ENCODE data around the gene ST6GALNAC3. TPM values are rescaled to one million over a fixed set of nuclear protein-coding genes. Genes with fewer than 3 reads are reported as not detected.

ST6GALNAC3 gene
- total RNA-seq, 1 donor from 2014 or later = 46.8 TPM

GRCh38 chr1:76508871-76509270, 434.3 kb downstream of the ST6GALNAC3 start:
- Mint-ChIP-seq H3K27me3 (ENCODE audit: unreplicated experiment) (peaks cover 4% of the 10 kb centered on the region), H3K4me1 (ENCODE audit: unreplicated experiment) (peaks cover 17% of the 10 kb centered on the region), H3K9me3 (ENCODE audit: unreplicated experiment) (no peaks in the 10 kb centered on the region), H3K27ac (ENCODE audit: unreplicated experiment) (no peak overlapping the region), H3K36me3 (ENCODE audit: low read depth, unreplicated experiment) (no peaks in the 10 kb centered on the region), H3K4me3 (ENCODE audit: unreplicated experiment) (no peak overlapping the region)
- no peak for TF ChIP-seq CTCF (IDR thresholded peaks at IDR 0.05; ENCODE audit: unreplicated experiment)
- DNase-seq (ENCODE audit: low spot score) = no peak

- Mint-ChIP-seq H3K4me3 (ENCODE audit: unreplicated experiment) (no peak overlapping the region), H3K27ac (ENCODE audit: unreplicated experiment) (peak overlapping the region; percentile 20), H3K27me3 (ENCODE audit: unreplicated experiment) (peaks cover 3% of the 10 kb centered on the region), H3K9me3 (ENCODE audit: unreplicated experiment) (no peaks in the 10 kb centered on the region), H3K4me1 (ENCODE audit: unreplicated experiment) (peaks cover 14% of the 10 kb centered on the region), H3K36me3 (ENCODE audit: low read depth, unreplicated experiment) (no peaks in the 10 kb centered on the region)
- no peak for DNase-seq (ENCODE audit: low spot score)
- TF ChIP-seq CTCF (IDR thresholded peaks at IDR 0.05; ENCODE audit: unreplicated experiment) = no peak
Observed at GRCh38 chr1:76510672-76511557, 436.4 kb downstream of the ST6GALNAC3 start.

GRCh38 chr1:76511558-76512179, 437.1 kb downstream of the ST6GALNAC3 start:
- DNase-seq (ENCODE audit: low spot score) = no peak
- Mint-ChIP-seq H3K4me1 (ENCODE audit: unreplicated experiment) (peaks cover 14% of the 10 kb centered on the region), H3K27me3 (ENCODE audit: unreplicated experiment) (peaks cover 3% of the 10 kb centered on the region), H3K9me3 (ENCODE audit: unreplicated experiment) (no peaks in the 10 kb centered on the region), H3K36me3 (ENCODE audit: low read depth, unreplicated experiment) (no peaks in the 10 kb centered on the region), H3K27ac (ENCODE audit: unreplicated experiment) (peak overlapping the region; percentile 20), H3K4me3 (ENCODE audit: unreplicated experiment) (no peak overlapping the region)
- TF ChIP-seq CTCF (IDR thresholded peaks at IDR 0.05; ENCODE audit: unreplicated experiment) = no peak

GRCh38 chr1:76530953-76531352, 456.4 kb downstream of the ST6GALNAC3 start:
- no peaks in the 10 kb centered on the region for H3K27me3 Mint-ChIP-seq (ENCODE audit: unreplicated experiment)
- H3K9me3 Mint-ChIP-seq (ENCODE audit: unreplicated experiment) = no peaks in the 10 kb centered on the region
- no peak for DNase-seq (ENCODE audit: low spot score)
- H3K4me1 Mint-ChIP-seq (ENCODE audit: unreplicated experiment) = no peaks in the 10 kb centered on the region
- no peak for TF ChIP-seq CTCF (IDR thresholded peaks at IDR 0.05; ENCODE audit: unreplicated experiment)
- H3K4me3 Mint-ChIP-seq (ENCODE audit: unreplicated experiment) = no peak overlapping the region
- H3K27ac Mint-ChIP-seq (ENCODE audit: unreplicated experiment) = no peak overlapping the region
- no peaks in the 10 kb centered on the region for H3K36me3 Mint-ChIP-seq (ENCODE audit: low read depth, unreplicated experiment)

GRCh38 chr1:76541618-76542017, 467.1 kb downstream of the ST6GALNAC3 start:
- Mint-ChIP-seq H3K27me3 (ENCODE audit: unreplicated experiment) (peaks cover 5% of the 10 kb centered on the region), H3K36me3 (ENCODE audit: low read depth, unreplicated experiment) (no peaks in the 10 kb centered on the region), H3K4me1 (ENCODE audit: unreplicated experiment) (no peaks in the 10 kb centered on the region), H3K27ac (ENCODE audit: unreplicated experiment) (no peak overlapping the region), H3K4me3 (ENCODE audit: unreplicated experiment) (no peak overlapping the region), H3K9me3 (ENCODE audit: unreplicated experiment) (no peaks in the 10 kb centered on the region)
- no peak for TF ChIP-seq CTCF (IDR thresholded peaks at IDR 0.05; ENCODE audit: unreplicated experiment)
- no peak for DNase-seq (ENCODE audit: low spot score)
